Neural progenitor cell (in vitro differentiated cells): Measurements from ENCODE around the gene COQ10B.
"Not testable (repeated sequence)": the region's sequence is repeated elsewhere in the genome, so short reads cannot be mapped to it uniquely, and the experiment has no call there.

Experiments used
- CTCF ChIP-seq: fragments of 200-600 bp; sonication (generic); IDR thresholded peaks from 2 replicates; pipeline ENCODE4 v1.5.1; 2017; ENCODE audit warnings: antibody characterized with exemption, mild to moderate bottlenecking
- EZH2 ChIP-seq: fragments of 200-600 bp; sonication (generic); IDR thresholded peaks from 2 replicates; pipeline ENCODE4 v1.6.1; 2017; ENCODE audit warnings: antibody characterized with exemption, mild to moderate bottlenecking, moderate library complexity
- EZH2phosphoT487 ChIP-seq: fragments of 200-600 bp; sonication (generic); IDR thresholded peaks from 2 replicates; pipeline ENCODE4 v1.6.1; 2017; ENCODE audit warnings: antibody characterized with exemption

GRCh38 chr2:197484248-197484647 lies 30.9 kb downstream of the COQ10B start:
- not testable (repeated sequence) for TF ChIP-seq CTCF, EZH2, EZH2phosphoT487
